Stimulated activated CD8-positive, alpha-beta memory T cell treated with anti-CD3 and anti-CD28 coated beads, Interleukin-15, amount 100 ng/mL, for 48 hours (primary cell): ENCODE measurements around the gene TBC1D2B.
"Not testable (repeated sequence)": the region's sequence is repeated elsewhere in the genome, so short reads cannot be mapped to it uniquely, and the experiment has no call there.

Experiments
- DNase-seq, 2 donors: peaks; one replicate each; pipeline ENCODE4 v3.0.0-alpha.2; 2020; ENCODE audit warnings: low read depth in 2 of 2

TBC1D2B gene

GRCh38 chr15:77975332-77976094, 102.0 kb downstream of the TBC1D2B start:
- DNase-seq: no peak

- no peak for DNase-seq
These were observed 102.8 kb downstream of the TBC1D2B start for GRCh38 chr15:77974416-77975331.

GRCh38 chr15:77974098-77974414, 103.5 kb downstream of the TBC1D2B start:
- DNase-seq: no peak

- DNase-seq: not testable (repeated sequence)
These were observed 104.0 kb downstream of the TBC1D2B start for GRCh38 chr15:77973273-77974097.

GRCh38 chr15:77972706-77973105, 104.8 kb downstream of the TBC1D2B start:
- not testable (repeated sequence) for DNase-seq

GRCh38 chr15:77971875-77972274, 105.6 kb downstream of the TBC1D2B start:
- DNase-seq: not testable (repeated sequence)

GRCh38 chr15:77970813-77971360, 106.6 kb downstream of the TBC1D2B start:
- DNase-seq: not testable (repeated sequence)

GRCh38 chr15:77969055-77969454, 108.5 kb downstream of the TBC1D2B start:
- DNase-seq: no peak

GRCh38 chr15:77967798-77968197, 109.7 kb downstream of the TBC1D2B start:
- DNase-seq: no peak

- DNase-seq: not testable (repeated sequence)
These were observed 110.3 kb downstream of the TBC1D2B start for GRCh38 chr15:77967235-77967615.

- DNase-seq: no peak
These were observed 110.8 kb downstream of the TBC1D2B start for GRCh38 chr15:77966540-77967234.

- no peak for DNase-seq
These were observed 113.3 kb downstream of the TBC1D2B start for GRCh38 chr15:77964193-77964592.

- DNase-seq: peak; percentile 60 to 62
These were observed 118.1 kb downstream of the TBC1D2B start for GRCh38 chr15:77959432-77959879.

- not testable (repeated sequence) for DNase-seq
These were observed 118.6 kb downstream of the TBC1D2B start for GRCh38 chr15:77958716-77959431.

GRCh38 chr15:77958021-77958420, 119.5 kb downstream of the TBC1D2B start:
- DNase-seq: not testable (repeated sequence)

GRCh38 chr15:77953926-77954325, 123.6 kb downstream of the TBC1D2B start:
- peak; percentile 37 to 42 for DNase-seq

GRCh38 chr15:77952928-77953446, 124.5 kb downstream of the TBC1D2B start:
- DNase-seq: peak in 1 of 2 donors; percentile 3

- DNase-seq: not testable (repeated sequence)
These were observed 126.3 kb downstream of the TBC1D2B start for GRCh38 chr15:77951105-77951786.

GRCh38 chr15:77950470-77950869, 127.0 kb downstream of the TBC1D2B start:
- DNase-seq: not testable (repeated sequence)
